H1 (cell line): ENCODE data around the gene MYBPC3. TPM values are rescaled to one million over a fixed set of nuclear protein-coding genes. Genes with fewer than 3 reads are reported as not detected.

Experiments
- CTCF ChIA-PET: fragments of 300-600 bp; sonication (Branson Sonifier 250); formaldehyde crosslinking; loops from one replicate; lab custom pipeline; 2021; ENCODE audit not compliant: partially characterized antibody; lab: Charles Lee
- POLR2A ChIA-PET: fragments of 300-600 bp; sonication (Branson Sonifier 250); formaldehyde crosslinking; loops from one replicate; lab custom pipeline; 2021; ENCODE audit warnings: inconsistent platforms; ENCODE audit not compliant: partially characterized antibody; lab: Charles Lee
- DNase-seq, 2 experiments: peaks; one replicate each; pipeline versions ENCODE4 v3.0.0 to v3.0.0-alpha.2; 2010 to 2022; ENCODE audit warnings: low spot score in 2 of 2, low read depth in 1 of 2, mixed read lengths in 1 of 2
- FAIRE-seq: peaks from 2 replicates; lab custom pipeline; 2011; peaks lifted over from hg19 to GRCh38; lab: Jason Lieb, UNC
- H2AFZ ChIP-seq: 2 replicates; pipeline ENCODE4 v1.8.1; 2012; ENCODE audit warnings: low read length, inconsistent platforms
- H2AK5ac ChIP-seq: 2 replicates; pipeline ENCODE4 v1.6.1; 2013; ENCODE audit warnings: low read depth, low read length
- H2BK120ac ChIP-seq: replicated peaks from 2 replicates; pipeline ENCODE3; 2013; ENCODE audit warnings: low read depth, low read length, inconsistent platforms
- H2BK12ac ChIP-seq: 2 replicates; pipeline ENCODE4 v1.6.1; 2013; ENCODE audit warnings: low read depth, low read length
- H2BK15ac ChIP-seq: 2 replicates; pipeline ENCODE4 v1.6.1; 2013; ENCODE audit warnings: low read length
- H2BK20ac ChIP-seq: 2 replicates; pipeline ENCODE4 v1.6.1; 2013; ENCODE audit warnings: low read length
- H2BK5ac ChIP-seq: 2 replicates; pipeline ENCODE4 v1.6.1; 2013; ENCODE audit warnings: low read depth, low read length
- H3K14ac ChIP-seq: 2 replicates; pipeline ENCODE4 v1.6.1; 2013; ENCODE audit warnings: inconsistent platforms; ENCODE audit not compliant: insufficient read length
- H3K18ac ChIP-seq: 2 replicates; pipeline ENCODE4 v1.6.1; 2013; ENCODE audit warnings: low read length; ENCODE audit errors: extremely low read depth
- H3K23ac ChIP-seq: 2 replicates; pipeline ENCODE4 v1.6.1; 2013; ENCODE audit warnings: inconsistent platforms; ENCODE audit not compliant: insufficient read length
- H3K23me2 ChIP-seq: 2 replicates; pipeline ENCODE4 v1.6.1; 2013; ENCODE audit warnings: low read depth, low read length
- H3K27ac ChIP-seq: 2 replicates; pipeline ENCODE4 v1.6.1; 2011; ENCODE audit warnings: low read depth, low read length, inconsistent platforms
- H3K27me3 ChIP-seq, 4 experiments: replicated peaks in 1 of 4; 1 replicate in 1 of 4; 2 replicates in 3 of 4; pipeline versions ENCODE4 v1.6.1 to v1.8.1; 2011 to 2013; ENCODE audit warnings: low read length in 3 of 4, mild to moderate bottlenecking in 3 of 4, inconsistent platforms in 2 of 4, mixed read lengths in 2 of 4, moderate library complexity in 1 of 4; ENCODE audit not compliant: control insufficient read depth in 3 of 4, insufficient read depth in 3 of 4; ENCODE audit errors: extremely low read depth in 1 of 4
- H3K36me3 ChIP-seq, 4 experiments: 2 replicates each; pipeline versions ENCODE4 v1.6.1 to v1.8.1; 2011 to 2013; ENCODE audit warnings: mild to moderate bottlenecking in 4 of 4, low read length in 3 of 4, moderate library complexity in 2 of 4, control low read depth in 1 of 4, inconsistent platforms in 1 of 4; ENCODE audit not compliant: insufficient read depth in 4 of 4, control insufficient read depth in 2 of 4
- H3K4ac ChIP-seq: replicated peaks from 2 replicates; pipeline ENCODE3; 2013; ENCODE audit warnings: low read length, low read depth, mixed read lengths, inconsistent platforms; ENCODE audit not compliant: insufficient read length
- H3K4me1 ChIP-seq, 4 experiments: replicated peaks in 1 of 4; 1 replicate in 1 of 4; 2 replicates in 3 of 4; pipeline versions ENCODE4 v1.6.1 to v1.8.1; 2011 to 2013; ENCODE audit warnings: low read length in 3 of 4, inconsistent platforms in 2 of 4, mixed read lengths in 1 of 4; ENCODE audit not compliant: insufficient read depth in 4 of 4, control insufficient read depth in 3 of 4
- H3K4me2 ChIP-seq, 2 experiments: 2 replicates each; pipeline versions ENCODE4 v1.6.1 to v1.8.1; 2011 to 2013; ENCODE audit warnings: low read depth in 2 of 2, low read length in 2 of 2, control low read depth in 1 of 2, inconsistent platforms in 1 of 2, mild to moderate bottlenecking in 1 of 2; ENCODE audit not compliant: insufficient read depth in 1 of 2
- H3K4me3 ChIP-seq, 4 experiments: fragments of 200-600, 300-600 bp in 1 of 4; sonication (generic), shearing (Covaris generic), sonication (Bioruptor Twin) in 1 of 4; 2 replicates each; pipeline versions ENCODE4 v1.5.1 to v1.8.1; 2011 to 2016; ENCODE audit warnings: low read length in 4 of 4, low read depth in 3 of 4, control low read depth in 2 of 4, inconsistent platforms in 2 of 4, mild to moderate bottlenecking in 2 of 4, mixed read lengths in 1 of 4, moderate library complexity in 1 of 4; ENCODE audit not compliant: insufficient read depth in 2 of 4; ENCODE audit errors: extremely low read depth in 1 of 4
- H3K56ac ChIP-seq: replicated peaks from 2 replicates; pipeline ENCODE3; 2013; ENCODE audit warnings: low read depth, mild to moderate bottlenecking, mixed read lengths, low read length, inconsistent platforms; ENCODE audit not compliant: insufficient read length
- H3K79me1 ChIP-seq: 2 replicates; pipeline ENCODE4 v1.6.1; 2013; ENCODE audit warnings: low read depth, low read length, control low read depth
- H3K79me2 ChIP-seq, 2 experiments: 2 replicates each; pipeline versions ENCODE4 v1.6.1 to v1.8.1; 2012 to 2013; ENCODE audit warnings: low read length in 2 of 2, mild to moderate bottlenecking in 2 of 2, inconsistent platforms in 1 of 2; ENCODE audit not compliant: insufficient read depth in 2 of 2, control insufficient read depth in 1 of 2
- H3K9ac ChIP-seq, 4 experiments: replicated peaks in 1 of 4; 1 replicate in 1 of 4; 2 replicates in 3 of 4; pipeline versions ENCODE4 v1.6.1 to v1.8.1; 2011 to 2013; ENCODE audit warnings: low read depth in 3 of 4, low read length in 3 of 4, control low read depth in 2 of 4, mild to moderate bottlenecking in 2 of 4, moderate library complexity in 2 of 4, inconsistent platforms in 1 of 4; ENCODE audit errors: extremely low read depth in 1 of 4
- H3K9me3 ChIP-seq, 2 experiments: 2 replicates each; pipeline versions ENCODE4 v1.6.1 to v1.8.1; 2012 to 2013; ENCODE audit warnings: mild to moderate bottlenecking in 2 of 2, moderate library complexity in 2 of 2, control low read depth in 1 of 2, inconsistent platforms in 1 of 2, low read depth in 1 of 2, low read length in 1 of 2, mixed read lengths in 1 of 2; ENCODE audit not compliant: insufficient read depth in 2 of 2
- H4K20me1 ChIP-seq, 2 experiments: replicated peaks in 1 of 2; 2 replicates each; pipeline versions ENCODE3 to v1.8.1; 2011 to 2013; ENCODE audit warnings: inconsistent platforms in 2 of 2, low read length in 2 of 2, mild to moderate bottlenecking in 1 of 2; ENCODE audit not compliant: insufficient read depth in 2 of 2, control insufficient read depth in 1 of 2
- H4K5ac ChIP-seq: 2 replicates; pipeline ENCODE4 v1.6.1; 2013; ENCODE audit warnings: low read length, low read depth, mixed read lengths, inconsistent platforms; ENCODE audit not compliant: insufficient read length
- H4K8ac ChIP-seq: 2 replicates; pipeline ENCODE4 v1.8.0; 2013; ENCODE audit warnings: mild to moderate bottlenecking, moderate library complexity, low read length, inconsistent platforms; ENCODE audit not compliant: insufficient read depth; ENCODE audit errors: extremely low read depth
- H4K91ac ChIP-seq: replicated peaks from 2 replicates; pipeline ENCODE3; 2013; ENCODE audit warnings: low read length, mixed read lengths, inconsistent platforms; ENCODE audit not compliant: insufficient read length
- CBX5 ChIP-seq: fragments of 300-800, 300-1000 bp; sonication (generic); IDR thresholded peaks from 2 replicates; pipeline ENCODE4 v1.7.1; 2016; ENCODE audit warnings: antibody characterized with exemption, low read length, low read depth
- CHD2 ChIP-seq: IDR thresholded peaks from 2 replicates; pipeline ENCODE4 v1.6.1; 2012; ENCODE audit warnings: low read length, improper control_type of control experiment
- FOSL1 ChIP-seq: IDR thresholded peaks from 2 replicates; pipeline ENCODE4 v1.6.1; 2011; ENCODE audit warnings: mild to moderate bottlenecking, low read depth, low read length, moderate library complexity; ENCODE audit not compliant: insufficient read depth
- JUND ChIP-seq: IDR thresholded peaks from 2 replicates; pipeline ENCODE4 v1.6.1; 2011; ENCODE audit warnings: mild to moderate bottlenecking, improper control_type of control experiment, low read length
- KDM1A ChIP-seq: fragments of 200-600, 300-600 bp; sonication (generic); IDR thresholded peaks from 2 replicates; pipeline ENCODE4 v1.7.1; 2016; ENCODE audit warnings: mild to moderate bottlenecking, low read length, borderline replicate concordance
- KDM4A ChIP-seq: IDR thresholded peaks from one replicate; pipeline ENCODE4 v1.7.1; 2012; ENCODE audit warnings: low read depth, mild to moderate bottlenecking, moderate library complexity, low read length, inconsistent platforms; ENCODE audit not compliant: severe bottlenecking
- MAFK ChIP-seq: IDR thresholded peaks from 2 replicates; pipeline ENCODE4 v1.6.1; 2012; ENCODE audit warnings: low read depth, mild to moderate bottlenecking, improper control_type of control experiment, low read length
- POU5F1 ChIP-seq: IDR thresholded peaks from 2 replicates; pipeline ENCODE4 v1.6.1; 2011; ENCODE audit warnings: low read depth, mild to moderate bottlenecking, low read length, moderate library complexity
- SIRT6 ChIP-seq: IDR thresholded peaks from one replicate; pipeline ENCODE4 v1.7.1; 2012; ENCODE audit warnings: low read length, inconsistent platforms
- TCF12 ChIP-seq: IDR thresholded peaks from 2 replicates; pipeline ENCODE4 v1.6.1; 2011; ENCODE audit warnings: low read depth, mild to moderate bottlenecking, low read length
- YY1 ChIP-seq: IDR thresholded peaks from 2 replicates; pipeline ENCODE4 v1.6.1; 2011; ENCODE audit warnings: low read depth, mild to moderate bottlenecking, low read length
- WGBS, 2 experiments: shearing (Covaris generic) in 1 of 2; methylation state at CpG; one replicate each; pipeline versions ENCODE4 v1.1.6 to v1.1.7; 2013 to 2015; ENCODE audit warnings: low lambda C conversion rate in 2 of 2, mixed read lengths in 2 of 2, inconsistent platforms in 1 of 2, low coverage in 1 of 2, missing lambda C conversion rate in 1 of 2; ENCODE audit not compliant: insufficient replicate concordance in 2 of 2, insufficient coverage in 1 of 2, insufficient read length in 1 of 2; ENCODE audit errors: extremely low coverage in 1 of 2, missing lambda C conversion rate in 1 of 2; 5-methylcytosine and 5-hydroxymethylcytosine counted together
- polyA plus RNA-seq, 7 experiments: library from polyadenylated mRNA; depleted of rRNA in 3 of 7; stranded (reverse) in 5 of 7; unstranded in 2 of 7; fragments of >200 nt in 5 of 7; fragments of 200-250 nt in 2 of 7; gene quantifications; 1 replicate in 5 of 7; 2 replicates in 1 of 7; 4 replicates in 1 of 7; pipeline versions ENCODE4 v1.2.1 to v1.2.3, GENCODE V29; 2011 to 2013; ENCODE audit warnings: missing spikeins in 2 of 7, mixed read lengths in 2 of 7
- total RNA-seq: library from RNA; stranded (reverse); fragmentation: NEBNext Ultra II Directional; extraction: Animal tissue kit (Norgen Biotek cat#: 25700); gene quantifications from 2 replicates; pipeline ENCODE4 v1.2.1, GENCODE V29; 2021

Gene MYBPC3
- total and polyA plus RNA-seq, 2 of the 8 experiments (the other 6 are each of a cell fraction or from before 2014, with no cell fraction given), result 0.05 TPM; not detected in 1

DNA sequence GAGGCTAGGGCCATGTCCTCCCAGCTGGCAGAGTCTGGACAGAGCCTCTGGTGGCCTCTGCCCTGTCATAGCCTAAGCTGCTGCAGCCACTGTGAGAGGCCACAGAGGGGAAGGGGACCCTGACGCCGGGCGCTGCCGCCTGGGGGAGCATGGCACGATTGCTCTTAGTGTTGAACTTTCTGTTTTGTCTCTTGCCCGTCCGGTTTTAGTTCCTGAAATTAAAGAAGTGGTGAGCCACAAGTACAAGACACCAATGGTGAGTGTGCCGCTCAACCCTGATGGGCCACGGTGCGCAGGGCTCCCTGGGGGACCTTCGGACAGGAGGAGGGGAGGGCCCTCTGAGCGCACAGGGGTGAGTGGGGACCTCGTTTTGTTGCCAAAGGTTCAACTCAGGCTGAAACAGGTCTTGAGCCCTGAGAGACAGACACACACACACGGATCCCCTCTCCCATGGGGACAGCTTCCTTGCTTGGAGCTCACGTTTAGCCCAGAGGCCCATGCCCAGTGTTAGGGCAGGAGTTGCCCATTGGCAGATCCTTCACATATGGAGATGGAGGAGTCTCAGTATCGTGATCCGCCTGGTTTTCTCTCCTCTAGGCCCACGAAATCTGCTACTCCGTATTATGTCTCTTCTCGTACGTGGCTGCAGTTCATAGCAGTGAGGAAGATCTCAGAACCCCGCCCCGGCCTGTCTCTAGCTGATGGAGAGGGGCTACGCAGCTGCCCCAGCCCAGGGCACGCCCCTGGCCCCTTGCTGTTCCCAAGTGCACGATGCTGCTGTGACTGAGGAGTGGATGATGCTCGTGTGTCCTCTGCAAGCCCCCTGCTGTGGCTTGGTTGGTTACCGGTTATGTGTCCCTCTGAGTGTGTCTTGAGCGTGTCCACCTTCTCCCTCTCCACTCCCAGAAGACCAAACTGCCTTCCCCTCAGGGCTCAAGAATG is 23.8 kb downstream of the MYBPC3 start:
- no peak for TF ChIP-seq CBX5
- TF ChIP-seq KDM1A, result no peak
- no peak for TF ChIP-seq KDM4A
- no peak for TF ChIP-seq TCF12
- no peak for TF ChIP-seq POU5F1
- no peak for TF ChIP-seq CHD2
- TF ChIP-seq JUND, result no peak
- TF ChIP-seq SIRT6, result no peak
- no peak for TF ChIP-seq MAFK
- TF ChIP-seq FOSL1, result no peak
- no peak for TF ChIP-seq YY1
- H3K23ac ChIP-seq, result no peak overlapping the region
- H2BK12ac ChIP-seq, result no peak overlapping the region
- H3K56ac ChIP-seq, result no peak overlapping the region
- no peaks in the 10 kb centered on the region for H3K27me3 ChIP-seq
- H3K9ac ChIP-seq, result no peak overlapping the region
- H4K5ac ChIP-seq, result no peak overlapping the region
- no peak overlapping the region for H2AK5ac ChIP-seq
- H3K18ac ChIP-seq, result no peak overlapping the region
- H4K20me1 ChIP-seq, result peaks cover 0 to 2% of the 10 kb centered on the region in 2 experiments
- no peak overlapping the region for H3K4ac ChIP-seq
- no peak overlapping the region for H2BK20ac ChIP-seq
- H3K14ac ChIP-seq, result no peak overlapping the region
- H3K79me2 ChIP-seq, result no peaks in the 10 kb centered on the region
- peaks cover 0 to 16% (median 7%) of the 10 kb centered on the region in 4 experiments; a peak in 5 of 8 replicates for H3K36me3 ChIP-seq
- ChIA-PET CTCF (interaction anchor here (0.8 to 2.0 kb wide), 4 partner anchors 20 to 64 kb away, joined by 3 to 8 read pairs (median 4); no protein-coding TSS in a partner anchor), POLR2A (no interaction called here)
- no peak overlapping the region for H3K4me2 ChIP-seq
- H3K9me3 ChIP-seq, result no peaks in the 10 kb centered on the region
- no peak overlapping the region for H2BK15ac ChIP-seq
- no peaks in the 10 kb centered on the region for H3K23me2 ChIP-seq
- H3K27ac ChIP-seq, result no peak overlapping the region
- DNase-seq (no peak), FAIRE-seq (no peak)
- H2AFZ ChIP-seq, result no peak overlapping the region
- H4K91ac ChIP-seq, result no peak overlapping the region
- H4K8ac ChIP-seq, result peak overlapping the region; percentile 31
- H3K4me3 ChIP-seq, result no peak overlapping the region
- no peak overlapping the region for H2BK120ac ChIP-seq
- 86% methylated on average over 29 of the region's 29 CpGs; no CpG with 5 or more reads in 1 of the 2 experiments for WGBS, 2 experiments
- H3K79me1 ChIP-seq, result no peaks in the 10 kb centered on the region; the same call in 1 of the 2 replicates
- no peaks in the 10 kb centered on the region for H3K4me1 ChIP-seq
- H2BK5ac ChIP-seq, result no peak overlapping the region
